ENCODE measurements around the gene DTX3L.

DNA sequence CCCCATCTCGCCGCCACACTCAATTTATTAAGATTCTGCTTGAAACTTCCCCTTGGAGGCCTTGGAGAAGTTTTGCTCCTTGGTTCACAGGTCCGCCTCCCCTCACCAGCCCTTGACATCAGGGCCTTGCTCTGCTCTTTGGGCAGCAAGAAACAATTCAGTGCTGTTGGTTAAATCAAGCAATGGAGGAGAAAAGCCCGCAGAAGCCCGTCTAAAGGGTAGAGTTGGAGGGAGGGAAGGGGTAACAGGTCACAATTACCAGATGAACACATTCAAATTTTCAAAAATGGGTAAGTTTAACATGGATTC, 467 bp upstream of the DTX3L start:
- TF ChIP-seq, protein P1, sequence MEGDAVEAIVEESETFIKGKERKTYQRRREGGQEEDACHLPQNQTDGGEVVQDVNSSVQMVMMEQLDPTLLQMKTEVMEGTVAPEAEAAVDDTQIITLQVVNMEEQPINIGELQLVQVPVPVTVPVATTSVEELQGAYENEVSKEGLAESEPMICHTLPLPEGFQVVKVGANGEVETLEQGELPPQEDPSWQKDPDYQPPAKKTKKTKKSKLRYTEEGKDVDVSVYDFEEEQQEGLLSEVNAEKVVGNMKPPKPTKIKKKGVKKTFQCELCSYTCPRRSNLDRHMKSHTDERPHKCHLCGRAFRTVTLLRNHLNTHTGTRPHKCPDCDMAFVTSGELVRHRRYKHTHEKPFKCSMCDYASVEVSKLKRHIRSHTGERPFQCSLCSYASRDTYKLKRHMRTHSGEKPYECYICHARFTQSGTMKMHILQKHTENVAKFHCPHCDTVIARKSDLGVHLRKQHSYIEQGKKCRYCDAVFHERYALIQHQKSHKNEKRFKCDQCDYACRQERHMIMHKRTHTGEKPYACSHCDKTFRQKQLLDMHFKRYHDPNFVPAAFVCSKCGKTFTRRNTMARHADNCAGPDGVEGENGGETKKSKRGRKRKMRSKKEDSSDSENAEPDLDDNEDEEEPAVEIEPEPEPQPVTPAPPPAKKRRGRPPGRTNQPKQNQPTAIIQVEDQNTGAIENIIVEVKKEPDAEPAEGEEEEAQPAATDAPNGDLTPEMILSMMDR (IDR thresholded peaks at IDR 0.05) = no peak
- TF ChIP-seq POLR2AphosphoS5 (IDR thresholded peaks at IDR 0.05) = no peak
- no peak for TF ChIP-seq POLR2A (IDR thresholded peaks at IDR 0.05)
